Stimulated activated CD8-positive, alpha-beta memory T cell treated with anti-CD3 and anti-CD28 coated beads, Interleukin-15, amount 100 ng/mL, for 48 hours (primary cell): ENCODE results near the gene SGCG.
"Not testable (repeated sequence)": the region's sequence is repeated elsewhere in the genome, so short reads cannot be mapped to it uniquely, and the experiment has no call there.

Source experiments
- DNase-seq, 2 donors: peaks; one replicate each; pipeline ENCODE4 v3.0.0-alpha.2; 2020; ENCODE audit warnings: low read depth in 2 of 2

The SGCG gene, protein sequence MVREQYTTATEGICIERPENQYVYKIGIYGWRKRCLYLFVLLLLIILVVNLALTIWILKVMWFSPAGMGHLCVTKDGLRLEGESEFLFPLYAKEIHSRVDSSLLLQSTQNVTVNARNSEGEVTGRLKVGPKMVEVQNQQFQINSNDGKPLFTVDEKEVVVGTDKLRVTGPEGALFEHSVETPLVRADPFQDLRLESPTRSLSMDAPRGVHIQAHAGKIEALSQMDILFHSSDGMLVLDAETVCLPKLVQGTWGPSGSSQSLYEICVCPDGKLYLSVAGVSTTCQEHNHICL

DNA sequence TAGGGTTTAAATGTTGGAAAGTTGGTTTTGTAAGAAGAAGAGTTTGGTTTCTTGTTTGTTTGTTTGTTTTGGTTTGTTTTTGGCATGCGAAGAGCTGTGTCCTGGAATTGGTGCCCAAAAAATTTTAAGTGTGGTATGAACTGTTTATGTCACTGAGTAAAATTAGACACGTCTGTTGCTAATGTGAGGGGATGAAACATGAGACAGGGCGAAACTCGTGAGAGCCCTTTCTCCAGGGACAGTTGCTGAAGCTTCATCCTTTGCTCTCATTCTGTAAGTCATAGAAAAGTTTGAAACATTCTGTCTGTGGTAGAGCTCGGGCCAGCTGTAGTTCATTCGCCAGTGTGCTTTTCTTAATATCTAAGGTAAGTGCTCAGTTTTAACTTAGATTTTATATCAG lies at the start of gene SGCG:
SGCG (plus strand) TSS at position 269 of the 400 bp plus-strand sequence. CDS start 22,716 bp downstream, outside the sequence.
- no peak for DNase-seq

DNA sequence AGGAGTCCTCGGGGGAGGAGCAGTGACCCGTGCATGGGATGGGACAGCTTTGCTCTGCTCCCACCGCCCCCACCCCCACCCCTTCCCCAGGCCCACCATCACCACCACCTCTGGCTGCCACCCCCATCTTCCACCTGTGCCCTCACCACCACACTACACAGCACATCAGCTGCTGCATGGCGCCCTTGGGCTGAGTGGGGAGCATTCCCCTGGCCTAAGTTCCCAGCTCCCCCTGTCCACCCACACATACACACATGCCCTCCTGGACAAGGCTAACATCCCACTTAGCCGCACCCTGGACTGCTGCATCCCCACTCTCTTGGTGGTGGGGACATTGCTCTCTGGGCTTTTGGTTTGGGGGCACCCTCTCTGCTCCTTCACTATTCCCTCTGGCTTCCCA lies 46.2 kb upstream of the SGCG start:
- DNase-seq: no peak

DNA sequence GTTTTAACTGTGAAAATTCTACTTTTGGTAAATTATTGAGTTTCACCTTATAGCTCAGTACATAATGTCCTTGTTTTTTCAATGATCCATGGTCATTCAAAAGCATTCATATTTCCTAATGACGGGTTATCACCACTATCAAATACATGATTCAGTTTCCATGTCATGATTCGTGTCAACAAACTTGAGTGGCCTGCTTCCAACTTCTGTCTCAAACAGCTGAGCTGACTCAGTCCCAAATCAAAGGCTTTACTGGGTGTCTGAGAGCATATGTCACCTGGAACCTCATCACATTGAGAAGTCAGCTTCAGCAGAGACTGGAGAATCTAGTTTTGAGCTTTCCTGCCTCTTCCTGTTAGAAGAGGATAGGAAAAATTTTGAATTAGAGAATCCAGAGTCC lies 40.3 kb upstream of the SGCG start:
- no peak for DNase-seq

DNA sequence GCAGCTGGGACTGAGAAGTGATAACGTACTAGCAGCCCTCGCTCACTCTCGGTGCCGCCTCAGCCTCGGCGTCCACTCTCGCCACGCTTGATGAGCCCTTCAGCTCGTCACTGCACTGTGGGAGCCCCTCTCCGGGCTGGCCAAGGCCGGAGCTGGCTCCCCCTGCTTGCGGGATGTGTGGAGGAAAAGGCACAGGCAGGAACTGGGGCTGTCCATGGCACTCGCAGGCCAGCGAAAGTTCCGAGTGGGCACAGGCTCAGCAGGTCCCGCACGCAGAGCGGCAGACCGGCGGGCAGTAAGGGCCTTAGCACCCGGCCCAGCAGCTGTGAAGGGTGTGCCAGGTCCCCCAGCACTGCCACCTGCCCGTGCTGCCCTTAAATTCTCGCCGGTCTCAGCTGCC lies 38.8 kb upstream of the SGCG start:
- no peak for DNase-seq

DNA sequence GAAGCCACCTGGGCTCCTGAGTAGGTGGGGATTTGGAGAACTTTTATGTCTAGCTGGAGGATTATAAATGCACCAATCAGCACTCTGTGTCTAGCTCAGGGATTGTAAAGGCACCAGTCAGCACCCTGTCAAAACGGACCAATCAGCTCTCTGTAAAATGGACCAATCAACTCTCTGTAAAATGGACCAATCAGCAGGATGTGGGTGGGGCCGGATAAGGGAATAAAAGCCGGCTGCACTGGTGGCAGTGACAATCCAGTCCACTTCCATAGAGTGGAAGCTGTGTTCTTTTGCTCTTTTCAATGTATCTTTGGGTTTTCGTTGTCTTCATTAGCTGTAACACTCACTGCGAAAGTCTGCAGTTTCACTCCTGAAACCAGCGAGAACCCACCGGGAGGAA lies 38.2 kb upstream of the SGCG start:
- DNase-seq: not testable (repeated sequence)

DNA sequence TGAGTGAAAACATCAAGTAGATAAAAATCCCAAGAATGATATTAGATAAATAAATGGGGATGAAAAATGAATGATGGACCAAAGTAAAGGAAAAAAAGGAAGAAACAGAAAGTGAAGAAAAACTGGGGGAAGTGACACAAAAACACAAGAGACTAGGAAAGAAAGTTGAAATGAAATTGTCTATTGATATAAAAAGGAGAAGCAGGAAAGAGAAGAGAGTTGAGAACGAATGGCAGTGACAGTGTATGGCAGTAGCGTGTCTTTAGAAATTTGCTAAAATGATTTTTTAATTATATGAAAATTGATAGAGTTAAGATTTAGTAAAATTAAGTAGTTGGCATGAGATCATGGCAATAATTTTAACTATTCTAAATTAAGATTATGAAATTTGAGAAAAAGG lies 36.3 kb upstream of the SGCG start:
- no peak for DNase-seq

DNA sequence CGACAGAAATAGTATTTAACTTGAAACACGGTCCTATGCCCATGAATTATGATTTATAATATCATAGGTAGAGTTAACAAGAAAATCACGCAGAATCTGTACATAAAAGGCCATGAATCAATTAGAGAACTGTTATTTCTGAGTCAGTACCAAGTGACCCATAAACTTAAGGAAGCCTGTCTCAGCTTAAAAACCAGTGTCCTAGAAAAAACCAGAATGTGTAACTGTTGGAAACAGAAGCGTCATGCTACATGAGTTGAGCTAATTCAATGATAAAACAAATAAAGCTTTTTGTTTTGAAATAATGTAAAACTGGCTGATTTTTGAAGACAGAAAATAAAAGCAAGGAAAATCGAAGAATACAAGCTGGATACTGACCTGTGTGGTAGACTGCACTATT lies 34.8 kb upstream of the SGCG start:
- no peak for DNase-seq

DNA sequence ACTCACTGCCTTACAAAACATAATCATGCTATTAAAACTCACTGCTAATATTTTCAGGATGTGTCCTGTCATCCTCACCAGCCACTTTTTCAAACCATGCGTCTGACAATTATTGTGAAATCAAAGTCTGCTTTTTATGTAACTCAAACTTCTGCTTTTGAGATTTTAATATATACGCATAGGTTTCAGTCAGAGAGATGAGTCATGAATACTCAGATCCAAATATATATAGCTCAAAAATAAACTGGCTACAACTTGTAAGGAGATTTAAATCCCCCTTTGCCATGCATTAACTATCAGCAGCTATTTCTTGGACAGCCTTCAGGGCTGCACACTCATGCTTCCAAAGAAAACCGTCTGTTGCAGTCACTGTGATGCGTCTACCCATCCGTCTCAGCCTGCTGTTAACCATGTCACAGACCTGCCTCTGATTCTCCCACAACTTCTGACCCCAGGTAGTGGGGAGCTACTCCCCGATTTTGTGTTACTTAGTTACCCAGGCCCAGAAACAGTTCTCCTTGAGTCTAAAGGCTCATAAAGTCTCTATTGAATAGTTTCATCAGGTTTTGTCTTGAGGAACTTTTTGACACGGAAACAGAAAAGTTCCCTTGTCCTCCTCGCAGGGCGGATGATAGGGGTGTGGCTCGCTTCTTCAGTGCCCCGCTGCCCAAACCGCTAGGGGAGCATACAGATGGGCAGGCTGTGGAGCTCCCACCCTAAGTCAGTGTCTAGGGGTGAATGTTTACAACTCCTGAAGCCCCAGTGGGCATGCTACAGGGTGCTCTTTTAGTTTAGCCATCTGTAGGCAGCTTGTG lies 33.8 kb upstream of the SGCG start:
- DNase-seq: no peak

DNA sequence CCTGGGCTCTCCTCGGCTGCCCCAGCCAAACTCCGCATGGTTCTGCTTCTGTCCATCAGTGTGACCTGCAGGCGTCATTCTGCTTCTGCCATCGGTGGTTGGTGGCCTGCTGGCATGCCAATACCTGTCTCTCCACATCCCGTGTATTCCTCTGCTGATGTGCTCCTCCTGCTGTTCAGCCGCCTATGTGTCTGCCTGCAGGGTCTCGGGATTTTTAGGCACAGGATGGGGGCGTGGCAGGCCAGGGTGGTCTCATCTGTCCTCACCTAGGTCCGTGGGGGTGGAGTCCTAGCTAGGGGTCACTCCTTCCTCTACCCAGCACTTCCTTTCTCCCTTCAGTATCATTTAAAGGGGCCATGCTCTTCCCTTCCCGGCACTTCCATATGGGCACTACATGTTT lies 33.0 kb upstream of the SGCG start:
- no peak for DNase-seq

DNA sequence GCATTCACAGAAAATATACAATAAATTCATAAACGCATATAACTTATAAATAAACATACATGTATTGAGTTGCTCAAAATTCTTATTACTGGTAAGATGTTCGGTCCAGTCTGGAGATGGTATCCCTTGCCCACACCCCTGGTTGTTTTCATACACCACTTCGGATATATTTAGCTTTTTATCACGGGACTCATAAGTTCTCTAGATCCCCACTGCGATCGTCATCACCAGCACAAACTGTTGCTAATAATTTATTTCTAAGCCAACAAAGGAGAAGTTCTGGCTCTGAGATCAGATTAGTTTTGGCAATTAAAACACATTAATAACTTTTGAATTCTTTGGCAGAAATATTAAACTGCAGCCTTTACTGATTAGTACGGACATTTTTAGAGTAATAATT lies 23.0 kb upstream of the SGCG start:
- no peak for DNase-seq

DNA sequence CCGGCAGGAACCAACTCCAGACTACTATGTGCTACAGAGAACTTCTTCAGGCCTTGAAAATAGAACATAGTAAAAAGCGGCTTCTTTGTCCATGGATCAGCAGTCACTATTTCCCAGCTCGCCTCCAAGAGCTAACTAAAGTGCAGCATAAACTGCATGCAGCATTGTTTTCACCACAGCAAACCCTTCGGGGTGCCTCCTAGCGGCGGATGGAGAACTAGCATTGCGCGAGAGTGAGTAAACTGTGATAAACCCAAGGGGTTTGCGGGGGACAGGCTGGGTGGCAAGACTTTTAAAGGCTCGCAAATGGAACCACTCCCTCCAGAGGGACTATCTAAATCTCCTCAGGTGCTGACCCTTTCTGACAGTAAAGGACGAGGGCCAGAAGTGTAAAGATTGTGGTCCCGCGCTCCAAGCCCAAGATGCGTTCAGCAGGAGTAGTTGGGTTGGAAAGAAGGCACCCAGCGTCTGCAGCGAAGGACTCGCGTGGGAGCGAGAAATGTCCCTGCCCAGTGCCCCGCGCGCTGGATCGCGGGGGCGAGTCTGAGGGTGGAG lies 21.5 kb upstream of the SGCG start:
- DNase-seq: no peak

DNA sequence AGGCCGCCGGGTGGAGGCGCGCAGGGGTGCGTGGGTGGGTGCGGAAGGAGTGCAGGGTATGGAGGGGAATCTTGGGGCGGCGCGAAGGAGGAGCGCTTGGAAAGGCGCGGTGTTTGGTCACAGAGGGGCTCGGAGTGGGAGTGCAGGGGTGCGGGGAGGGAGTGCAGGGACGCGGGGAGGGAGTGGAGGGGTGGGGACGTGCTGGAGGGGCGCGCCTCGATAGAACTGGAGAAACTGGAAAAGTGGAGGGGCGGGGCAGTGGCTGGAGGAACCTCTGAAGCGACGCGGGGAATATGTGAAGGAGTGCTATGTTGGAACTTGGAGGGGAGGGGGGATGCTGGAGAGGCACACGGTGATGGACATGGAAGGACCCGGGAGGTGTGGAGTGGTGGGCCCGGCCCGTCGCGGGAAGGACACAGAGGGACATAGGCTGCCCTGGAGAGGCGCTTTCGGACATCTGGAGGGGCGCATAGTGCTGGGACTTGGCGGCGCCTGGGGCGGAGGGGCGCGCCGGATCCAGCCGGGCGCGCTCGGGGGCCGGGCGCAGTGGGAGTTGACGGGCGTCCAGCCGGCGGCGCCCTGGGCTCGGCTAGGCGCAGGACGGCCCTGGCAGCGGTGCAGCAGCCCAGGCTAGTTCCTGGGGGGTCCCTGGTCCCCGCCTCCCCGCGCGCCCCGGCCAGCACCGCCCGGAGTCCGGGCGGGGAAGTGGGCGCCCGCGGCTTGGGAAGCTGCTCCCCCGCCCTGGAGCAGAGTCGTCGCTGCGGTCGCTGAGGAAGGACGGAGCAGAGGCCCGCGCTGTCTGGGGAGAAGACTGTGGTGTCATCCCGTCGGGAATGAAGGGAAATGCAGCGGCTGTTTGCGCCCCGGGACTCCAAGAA lies 20.8 kb upstream of the SGCG start:
- DNase-seq: no peak

DNA sequence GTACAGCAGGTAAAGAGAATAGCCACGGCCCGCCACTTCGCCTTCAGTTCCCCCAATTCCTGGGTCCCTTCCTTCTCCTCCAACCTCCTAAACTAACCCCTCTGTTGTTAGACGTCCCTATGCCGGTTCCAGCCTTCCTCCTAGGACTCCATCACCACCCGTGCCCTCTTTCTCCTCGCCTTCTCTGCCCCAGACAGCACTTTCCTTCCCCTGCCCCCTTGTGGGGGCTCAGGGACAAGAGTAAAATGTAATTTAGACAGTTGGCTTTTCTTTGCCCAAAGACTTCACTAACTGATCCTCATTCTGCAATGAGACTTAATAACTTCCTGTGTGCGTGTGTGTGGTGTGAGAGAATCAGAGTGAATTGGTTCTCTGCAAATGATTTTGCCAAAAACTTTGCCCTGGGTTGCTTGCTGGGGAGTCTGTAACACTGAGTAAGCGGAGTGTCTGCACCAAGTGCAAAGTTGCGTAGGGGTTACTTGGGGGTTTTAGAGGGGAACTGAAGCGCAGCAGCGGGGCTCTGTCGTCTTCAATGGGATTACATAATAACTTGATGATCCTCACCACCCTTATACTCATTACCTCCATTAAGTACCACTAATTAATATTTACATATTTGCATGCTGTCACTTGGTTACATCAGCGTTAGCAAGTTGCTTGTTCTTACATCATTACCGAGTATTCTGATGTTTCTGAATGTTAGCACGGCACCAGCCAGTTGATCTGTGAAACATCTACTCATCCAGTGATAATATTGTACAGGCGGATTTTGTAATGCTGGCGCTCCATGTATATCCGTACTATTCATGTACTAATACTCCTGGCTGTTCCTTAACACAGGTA lies 19.9 kb upstream of the SGCG start:
- no peak for DNase-seq

DNA sequence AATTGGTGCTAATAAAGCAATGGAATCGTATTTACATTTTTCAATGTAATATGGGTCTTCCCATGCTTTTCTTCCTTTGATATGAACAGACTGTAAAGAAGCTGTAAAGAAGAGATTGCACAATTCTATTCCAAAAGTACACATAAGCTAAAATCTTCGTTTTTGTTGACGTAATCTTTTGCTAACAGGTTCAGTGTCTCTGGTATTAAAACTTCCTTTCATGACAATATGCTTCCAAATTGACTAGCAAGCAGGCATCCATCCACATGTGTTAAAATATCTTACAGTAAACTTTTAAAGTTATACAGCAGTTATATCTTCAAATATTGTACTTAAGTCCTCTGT lies 19.3 kb upstream of the SGCG start:
- DNase-seq: no peak

DNA sequence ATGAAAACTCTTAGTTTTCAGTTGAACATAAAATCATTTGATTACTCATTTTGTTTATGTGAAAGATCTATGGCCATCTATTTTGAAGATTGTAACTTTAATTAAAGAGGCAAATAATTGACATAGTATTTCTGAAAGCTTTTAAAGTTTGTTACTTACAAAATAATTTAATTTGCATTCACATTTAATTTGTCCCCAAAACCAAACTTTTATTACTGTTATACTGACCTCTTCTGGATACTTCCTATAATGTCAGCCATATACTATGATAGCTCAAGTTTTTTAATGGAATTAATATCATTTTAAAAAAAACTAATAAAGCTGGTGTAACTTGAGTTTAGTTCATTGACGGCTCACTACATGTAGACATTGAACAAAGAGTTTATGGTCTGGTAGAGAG lies 4.9 kb upstream of the SGCG start:
- no peak for DNase-seq

DNA sequence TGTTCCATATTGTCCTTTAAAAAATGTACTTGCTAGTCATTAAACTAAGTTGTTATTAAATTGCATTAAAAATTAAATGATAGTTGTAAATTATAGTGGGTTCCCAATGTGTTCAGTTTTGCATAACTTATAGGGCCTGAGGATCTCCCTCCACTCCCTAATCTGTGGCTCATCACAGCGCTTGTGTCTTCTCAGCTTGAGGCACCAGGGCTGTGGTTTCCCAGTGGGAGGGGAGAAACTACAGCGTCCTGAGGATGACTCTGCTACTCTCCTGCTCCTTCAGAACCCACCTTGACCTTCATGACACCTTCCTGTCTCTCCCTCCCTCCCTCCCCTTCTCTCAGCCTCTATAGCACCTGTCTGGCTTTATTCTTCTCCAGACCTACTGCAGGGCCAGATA lies 1.4 kb downstream of the SGCG start:
- no peak for DNase-seq

DNA sequence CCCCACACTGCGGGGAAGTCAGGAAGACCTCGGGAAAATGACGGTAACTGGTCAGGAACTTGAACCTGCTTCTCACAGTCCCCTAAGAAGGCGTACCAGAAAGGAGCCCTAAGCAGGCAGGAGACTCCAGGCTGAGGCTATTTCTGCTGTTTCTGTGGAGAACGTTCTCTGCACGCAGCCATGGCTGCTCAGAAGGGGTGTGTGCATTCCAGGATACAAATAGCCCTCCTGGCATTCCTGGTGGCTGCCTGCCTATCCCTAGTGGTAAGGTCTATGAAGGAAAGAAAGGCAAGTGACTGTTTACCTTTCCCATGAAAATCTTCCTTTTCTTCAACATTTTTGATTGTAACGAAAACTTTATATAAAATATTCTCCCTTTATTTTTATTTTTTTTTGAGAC lies 2.5 kb downstream of the SGCG start:
- DNase-seq: no peak

DNA sequence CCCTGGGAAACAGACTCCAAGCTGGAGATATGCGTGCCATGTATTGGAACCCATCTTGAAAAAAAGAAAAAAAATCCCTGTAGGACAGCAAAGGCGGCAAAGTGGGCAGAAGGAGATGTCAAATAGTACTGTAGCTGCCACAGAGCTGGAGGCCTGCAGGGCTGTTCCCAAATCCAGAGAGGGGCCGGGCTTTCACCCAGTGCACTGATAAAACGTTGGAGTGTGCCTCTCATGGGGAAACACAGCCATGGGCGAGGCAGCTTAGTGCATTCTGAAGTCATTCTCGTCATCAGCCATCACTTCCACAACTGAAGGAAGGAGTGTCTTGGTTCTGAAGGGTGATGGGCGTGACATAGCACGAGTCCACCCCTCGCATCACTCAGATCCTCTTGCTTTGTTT lies 4.8 kb downstream of the SGCG start:
- no peak for DNase-seq

DNA sequence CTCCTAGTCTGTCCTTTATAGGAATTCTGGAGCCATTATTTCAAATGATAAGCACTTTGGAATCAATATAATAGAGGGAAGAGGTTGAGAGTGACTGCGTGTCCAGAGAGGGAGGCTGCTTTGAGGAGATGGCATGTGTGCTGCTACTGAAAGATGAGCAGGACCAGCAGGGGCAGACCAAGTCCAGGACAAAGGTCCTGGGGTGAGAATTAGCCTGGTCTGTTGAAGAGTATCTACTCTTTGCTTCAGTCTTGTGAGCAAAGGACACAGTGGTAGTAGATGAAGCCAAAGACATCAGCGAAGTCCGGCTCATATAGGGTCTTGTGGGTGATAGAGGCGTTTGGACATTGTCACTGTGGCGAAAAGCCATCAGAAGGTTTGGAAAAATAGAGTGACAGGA lies 21.1 kb downstream of the SGCG start:
- DNase-seq: no peak

DNA sequence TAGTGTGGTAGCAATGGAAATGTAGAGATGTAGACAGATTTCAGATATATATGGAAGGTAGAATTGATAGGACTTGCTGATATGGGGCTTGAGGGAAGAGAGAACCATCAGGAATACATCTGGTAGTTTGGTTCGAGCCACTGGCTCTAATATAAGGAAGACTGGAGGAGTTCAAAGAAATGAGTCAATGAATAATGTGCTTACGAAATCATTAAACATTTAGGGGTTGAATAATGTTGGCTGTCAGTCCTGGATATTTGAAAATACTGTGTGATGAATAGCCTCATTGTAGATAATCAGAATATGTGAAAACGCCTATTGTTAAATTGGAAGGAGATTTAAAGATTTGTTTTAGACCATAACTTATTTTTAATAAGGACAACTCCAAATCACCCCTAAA lies 21.6 kb downstream of the SGCG start:
- no peak for DNase-seq

DNA sequence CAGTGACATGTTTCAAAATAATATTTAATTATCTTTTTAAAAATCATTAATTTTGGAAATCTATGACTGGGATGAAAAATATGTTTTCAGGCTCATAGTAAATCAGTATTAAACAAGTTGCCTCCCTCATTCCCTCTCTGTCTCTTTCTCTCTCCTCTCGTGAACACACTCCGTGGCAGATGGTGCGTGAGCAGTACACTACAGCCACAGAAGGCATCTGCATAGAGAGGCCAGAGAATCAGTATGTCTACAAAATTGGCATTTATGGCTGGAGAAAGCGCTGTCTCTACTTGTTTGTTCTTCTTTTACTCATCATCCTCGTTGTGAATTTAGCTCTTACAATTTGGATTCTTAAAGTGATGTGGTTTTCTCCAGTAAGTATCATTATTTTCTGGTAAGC lies 22.7 kb downstream of the SGCG start:
- no peak for DNase-seq
